Measurements from ENCODE around the gene ARIH2. TPM values are rescaled to one million over a fixed set of nuclear protein-coding genes. Genes with fewer than 3 reads are reported as not detected.

Gene ARIH2
- total and polyA plus RNA-seq, 2 experiments from 2014 or later: 76.4 to 118 TPM

- TF ChIP-seq EZH2 (IDR thresholded peaks at IDR 0.05; ENCODE audit: low read depth, unreplicated experiment): no peak
- no peak for TF ChIP-seq JUNB (IDR thresholded peaks at IDR 0.05; ENCODE audit: unreplicated experiment)
- no peak for TF ChIP-seq CREB1 (CRISPR knock-in tag; IDR thresholded peaks at IDR 0.05; ENCODE audit: low read depth)
- no peak for TF ChIP-seq ZNF462 (CRISPR knock-in tag; IDR thresholded peaks at IDR 0.05)
Measured at GRCh38 chr3:48881652-48882114, 37.0 kb upstream of the ARIH2 start (continued).

- Mint-ChIP-seq H3K9me3 (no peaks in the 10 kb centered on the region; the same call in 2 of the 3 replicates), H3K27ac (no peak overlapping the region)
- no peaks in the 10 kb centered on the region for H3K79me2 ChIP-seq (replicated peaks; ENCODE audit: insufficient read depth)
- TF ChIP-seq ZNF114 (CRISPR knock-in tag; IDR thresholded peaks at IDR 0.05) (no peak), POLR2AphosphoS5 (IDR thresholded peaks at IDR 0.05; ENCODE audit: low read depth) (no peak), STAT1 (IDR thresholded peaks at IDR 0.05; ENCODE audit: unreplicated experiment) (no peak), JUNB (IDR thresholded peaks at IDR 0.05; ENCODE audit: unreplicated experiment) (no peak), ETS1 (IDR thresholded peaks at IDR 0.05) (no peak), NANOG (IDR thresholded peaks at IDR 0.05; ENCODE audit: borderline replicate concordance) (no peak), CREB1 (CRISPR knock-in tag; IDR thresholded peaks at IDR 0.05; ENCODE audit: low read depth) (no peak), EZH2phosphoT487 (IDR thresholded peaks at IDR 0.05; ENCODE audit: unreplicated experiment) (no peak), ZNF331 (CRISPR knock-in tag; IDR thresholded peaks at IDR 0.05; ENCODE audit: low read depth) (no peak)
Measured at GRCh38 chr3:48885753-48886152, 32.9 kb upstream of the ARIH2 start.

More at GRCh38 chr3:48885753-48886152, 32.9 kb upstream of the ARIH2 start:
- H3K27me3 ChIP-seq (ENCODE audit: insufficient read depth): no peaks in the 10 kb centered on the region
- H3K4me2 ChIP-seq: no peak overlapping the region
- H3K36me3 ChIP-seq (ENCODE audit: insufficient read depth): no peaks in the 10 kb centered on the region
- no peaks in the 10 kb centered on the region for H3K4me1 Mint-ChIP-seq
- no peaks in the 10 kb centered on the region for H4K20me1 ChIP-seq (replicated peaks; ENCODE audit: insufficient read depth)
- no peaks in the 10 kb centered on the region for H3K4me1 ChIP-seq (ENCODE audit: insufficient read depth)
- DNase-seq (ENCODE audit: low spot score): no peak
- no peaks in the 10 kb centered on the region for H3F3A ChIP-seq (replicated peaks; ENCODE audit: low read depth)
- ATAC-seq: no peak
- no peak overlapping the region for H3K4me3 ChIP-seq
- peaks cover 4% of the 10 kb centered on the region for H3K27me3 Mint-ChIP-seq (ENCODE audit: insufficient read depth, low read depth, poor library complexity)
- H3K9me2 ChIP-seq (ENCODE audit: insufficient read depth): no peaks in the 10 kb centered on the region
- H3K4me3 Mint-ChIP-seq: no peak overlapping the region
- H3K36me3 Mint-ChIP-seq (ENCODE audit: low read depth): no peaks in the 10 kb centered on the region
- H3K27ac ChIP-seq (ENCODE audit: low read depth): no peak overlapping the region
- no peak overlapping the region for H2AFZ ChIP-seq
